RWPE1 (cell line): ENCODE measurements around the gene NUP107.
A peak's percentile ranks its signal among the peaks of the same experiment; 100 is the strongest.
"Not testable (repeated sequence)": the region's sequence is repeated elsewhere in the genome, so short reads cannot be mapped to it uniquely, and the experiment has no call there.

Source experiments
- CTCF ChIA-PET: fragments of 350-600 bp; sonication (Branson Sonifier 250); formaldehyde crosslinking; extraction: SDS; loops from one replicate; lab custom pipeline; 2021; lab: Yijun Ruan, JAX
- POLR2A ChIA-PET: fragments of 400-600 bp; formaldehyde crosslinking; extraction: SDS; loops from one replicate; lab custom pipeline; 2020; ENCODE audit warnings: antibody characterized with exemption; ENCODE audit not compliant: low non-redundant PET; lab: Yijun Ruan, JAX
- DNase-seq: peaks from one replicate; pipeline ENCODE4 v3.0.0; 2012; ENCODE audit warnings: low spot score
- H3K27ac ChIP-seq: fragments of 450-650 bp; 2 replicates; pipeline ENCODE4 v1.5.1; 2017
- CTCF ChIP-seq: fragments of 450-650 bp; conservative IDR thresholded peaks from 2 replicates; pipeline ENCODE4 v1.5.1; 2017; ENCODE audit warnings: low read depth, mild to moderate bottlenecking

Gene NUP107

GRCh38 chr12:68671179-68671578 is 15.6 kb upstream of the NUP107 start:
- H3K27ac ChIP-seq: no peak overlapping the region
- TF ChIP-seq CTCF: no peak
- ChIA-PET CTCF (interaction anchor here (0.6 to 1.5 kb wide), 2 partner anchors 11 to 354 kb away, joined by 4 to 7 read pairs; no protein-coding TSS in a partner anchor), POLR2A (no interaction called here)
- no peak for DNase-seq

- ChIA-PET POLR2A (no interaction called here), CTCF (interaction anchor here (0.5 kb wide), 1 partner anchor 11 kb away, joined by 3 read pairs; no protein-coding TSS in a partner anchor)
- no peak overlapping the region for H3K27ac ChIP-seq
- no peak for TF ChIP-seq CTCF
- DNase-seq: no peak
Measured at GRCh38 chr12:68673788-68674187, 13.0 kb upstream of the NUP107 start.

GRCh38 chr12:68674376-68674775 is 12.4 kb upstream of the NUP107 start:
- ChIA-PET POLR2A (no interaction called here), CTCF (interaction anchor here (0.7 kb wide), 1 partner anchor 105 kb away, joined by 4 read pairs; no protein-coding TSS in a partner anchor)
- DNase-seq: no peak
- TF ChIP-seq CTCF: no peak
- no peak overlapping the region for H3K27ac ChIP-seq

GRCh38 chr12:68675101-68675842 is 11.5 kb upstream of the NUP107 start:
- no peak overlapping the region for H3K27ac ChIP-seq
- ChIA-PET CTCF (interaction anchor here (0.6 to 0.7 kb wide), 2 partner anchors 106 to 318 kb away, joined by 3 to 4 read pairs; no protein-coding TSS in a partner anchor), POLR2A (no interaction called here)
- no peak for DNase-seq
- TF ChIP-seq CTCF: no peak

- POLR2A ChIA-PET, DNase-seq, CTCF ChIA-PET: not testable (repeated sequence)
- peak overlapping the region; percentile 76 for H3K27ac ChIP-seq
Measured at GRCh38 chr12:68676854-68677253, 9.9 kb upstream of the NUP107 start.

- H3K27ac ChIP-seq: peak overlapping the region; percentile 75
- CTCF ChIA-PET: interaction anchor here (0.5 kb wide), 1 partner anchor 286 kb away, joined by 3 read pairs; no protein-coding TSS in a partner anchor
- TF ChIP-seq CTCF: no peak
- POLR2A ChIA-PET: no interaction called here
- DNase-seq: no peak
Measured at GRCh38 chr12:68686262-68686594, 550 bp upstream of the NUP107 start.

GRCh38 chr12:68695454-68695853 is 8.7 kb downstream of the NUP107 start:
- ChIA-PET CTCF (no interaction called here), POLR2A (no interaction called here)
- no peak for DNase-seq
- no peak overlapping the region for H3K27ac ChIP-seq
- TF ChIP-seq CTCF: no peak
